ENCODE data around the gene PHACTR1.

The PHACTR1 gene

GRCh38 chr6:12990162-12990561 is 273.6 kb downstream of the PHACTR1 start:
- no peak for DNase-seq (ENCODE audit: low read depth in 3 of 3)

- no peak for DNase-seq (ENCODE audit: low read depth in 3 of 3)
Observed at GRCh38 chr6:12991435-12991834, 274.9 kb downstream of the PHACTR1 start.

GRCh38 chr6:12992770-12993169 is 276.2 kb downstream of the PHACTR1 start:
- DNase-seq (ENCODE audit: low read depth in 3 of 3) = no peak

- no peak for DNase-seq (ENCODE audit: low read depth in 3 of 3)
Observed at GRCh38 chr6:12993283-12993898, 276.8 kb downstream of the PHACTR1 start.

GRCh38 chr6:12995419-12995818 is 278.9 kb downstream of the PHACTR1 start:
- DNase-seq (ENCODE audit: low read depth in 3 of 3) = no peak

GRCh38 chr6:13000537-13000936 is 284.0 kb downstream of the PHACTR1 start:
- DNase-seq (ENCODE audit: low read depth in 3 of 3) = no peak

- DNase-seq (ENCODE audit: low read depth in 3 of 3) = no peak
Observed at GRCh38 chr6:13001927-13002326, 285.4 kb downstream of the PHACTR1 start.

GRCh38 chr6:13004601-13005000 is 288.0 kb downstream of the PHACTR1 start:
- no peak for DNase-seq (ENCODE audit: low read depth in 3 of 3)

- no peak for DNase-seq (ENCODE audit: low read depth in 3 of 3)
Observed at GRCh38 chr6:13005994-13006393, 289.4 kb downstream of the PHACTR1 start.

GRCh38 chr6:13006578-13007300 is 290.2 kb downstream of the PHACTR1 start:
- no peak for DNase-seq (ENCODE audit: low read depth in 3 of 3)

GRCh38 chr6:13007744-13008143 is 291.2 kb downstream of the PHACTR1 start:
- no peak for DNase-seq (ENCODE audit: low read depth in 3 of 3)

GRCh38 chr6:13009031-13009430 is 292.5 kb downstream of the PHACTR1 start:
- no peak for DNase-seq (ENCODE audit: low read depth in 3 of 3)

GRCh38 chr6:13009461-13009860 is 292.9 kb downstream of the PHACTR1 start:
- no peak for DNase-seq (ENCODE audit: low read depth in 3 of 3)

GRCh38 chr6:13011612-13012146 is 295.1 kb downstream of the PHACTR1 start:
- no peak for DNase-seq (ENCODE audit: low read depth in 3 of 3)

GRCh38 chr6:13012296-13012695 is 295.7 kb downstream of the PHACTR1 start:
- no peak for DNase-seq (ENCODE audit: low read depth in 3 of 3)

- DNase-seq (ENCODE audit: low read depth in 3 of 3) = no peak
Observed at GRCh38 chr6:13012977-13013680, 296.6 kb downstream of the PHACTR1 start.

GRCh38 chr6:13013681-13014503 is 297.3 kb downstream of the PHACTR1 start:
- DNase-seq (ENCODE audit: low read depth in 3 of 3) = no peak

- DNase-seq (ENCODE audit: low read depth in 3 of 3) = no peak
Observed at GRCh38 chr6:13014504-13015378, 298.2 kb downstream of the PHACTR1 start.

- DNase-seq (ENCODE audit: low read depth in 3 of 3) = no peak
Observed at GRCh38 chr6:13015379-13015681, 298.8 kb downstream of the PHACTR1 start.

- DNase-seq (ENCODE audit: low read depth in 3 of 3) = no peak
Observed at GRCh38 chr6:13024616-13025015, 308.0 kb downstream of the PHACTR1 start.

GRCh38 chr6:13025893-13026499 is 309.4 kb downstream of the PHACTR1 start:
- DNase-seq (ENCODE audit: low read depth in 3 of 3) = no peak

Data from stimulated activated CD4-positive, alpha-beta T cell treated with anti-CD3 and anti-CD28 coated beads, TNF-alpha, amount 100 ng/mL, for 4 hours (primary cell).